Neuronal stem cell (in vitro differentiated cells): ENCODE measurements around the gene UBE2L3.
"Not testable (repeated sequence)": the region's sequence is repeated elsewhere in the genome, so short reads cannot be mapped to it uniquely, and the experiment has no call there.

Source experiments
- DNase-seq: peaks from one replicate; pipeline ENCODE4 v3.0.0-alpha.2; 2013; ENCODE audit warnings: low spot score
- H2AFZ ChIP-seq: one replicate; pipeline ENCODE4 v1.6.1; 2013; ENCODE audit warnings: mild to moderate bottlenecking, low read length, inconsistent platforms
- H2AK5ac ChIP-seq: 2 replicates; pipeline ENCODE4 v1.6.1; 2013; ENCODE audit warnings: low read depth, mild to moderate bottlenecking, inconsistent platforms, low read length, moderate library complexity, mixed read lengths
- H2BK120ac ChIP-seq: 2 replicates; pipeline ENCODE4 v1.6.1; 2013; ENCODE audit warnings: low read depth, mild to moderate bottlenecking, inconsistent platforms, low read length, moderate library complexity, mixed read lengths
- H2BK12ac ChIP-seq: one replicate; pipeline ENCODE4 v1.6.1; 2013; ENCODE audit warnings: low read length, inconsistent platforms
- H2BK15ac ChIP-seq: 2 replicates; pipeline ENCODE4 v1.6.1; 2013; ENCODE audit warnings: mild to moderate bottlenecking, low read length, inconsistent platforms, mixed read lengths
- H2BK5ac ChIP-seq: one replicate; pipeline ENCODE4 v1.6.1; 2013; ENCODE audit warnings: inconsistent platforms, mild to moderate bottlenecking, low read length, moderate library complexity
- H3K14ac ChIP-seq: one replicate; pipeline ENCODE4 v1.6.1; 2013; ENCODE audit warnings: low read length, inconsistent platforms
- H3K18ac ChIP-seq: 2 replicates; pipeline ENCODE4 v1.6.1; 2013; ENCODE audit warnings: low read length, inconsistent platforms
- H3K23ac ChIP-seq: 2 replicates; pipeline ENCODE4 v1.6.1; 2013; ENCODE audit warnings: low read depth, mild to moderate bottlenecking, mixed read lengths, low read length, inconsistent platforms; ENCODE audit not compliant: poor library complexity
- H3K27ac ChIP-seq: replicated peaks from 3 replicates; pipeline ENCODE4 v1.5.1; 2013; ENCODE audit warnings: low read length, inconsistent platforms
- H3K27me3 ChIP-seq, 3 experiments: 2 replicates each; pipeline ENCODE4 v1.6.1; 2013; ENCODE audit warnings: low read length in 3 of 3, mild to moderate bottlenecking in 2 of 3, inconsistent platforms in 1 of 3, low read depth in 1 of 3, mixed read lengths in 1 of 3, moderate library complexity in 1 of 3; ENCODE audit not compliant: control insufficient read depth in 3 of 3, insufficient read depth in 3 of 3
- H3K36me3 ChIP-seq, 2 donors: replicated peaks in 1 of 2; 2 replicates each; pipeline ENCODE4 v1.6.1; 2013; ENCODE audit warnings: low read length in 2 of 2; ENCODE audit not compliant: control insufficient read depth in 2 of 2, insufficient read depth in 2 of 2
- H3K4ac ChIP-seq: 2 replicates; pipeline ENCODE4 v1.6.1; 2013; ENCODE audit warnings: inconsistent platforms, mild to moderate bottlenecking, low read length, moderate library complexity
- H3K4me1 ChIP-seq, 2 donors: 1 replicate in 1 of 2; 2 replicates in 1 of 2; pipeline ENCODE4 v1.6.1; 2013; ENCODE audit warnings: low read length in 2 of 2, low read depth in 1 of 2; ENCODE audit not compliant: control insufficient read depth in 2 of 2, insufficient read depth in 1 of 2
- H3K4me2 ChIP-seq: one replicate; pipeline ENCODE4 v1.6.1; 2013; ENCODE audit warnings: mild to moderate bottlenecking, low read length, inconsistent platforms; ENCODE audit not compliant: insufficient read depth, poor library complexity, severe bottlenecking
- H3K4me3 ChIP-seq, 2 donors: 2 replicates each; pipeline ENCODE4 v1.5.1; 2013; ENCODE audit warnings: low read length in 2 of 2, mild to moderate bottlenecking in 2 of 2, inconsistent platforms in 1 of 2, moderate library complexity in 1 of 2
- H3K79me1 ChIP-seq: one replicate; pipeline ENCODE4 v1.6.1; 2013; ENCODE audit warnings: low read depth, mild to moderate bottlenecking, inconsistent platforms, low read length, moderate library complexity
- H3K9ac ChIP-seq: one replicate; pipeline ENCODE4 v1.6.1; 2013; ENCODE audit warnings: mild to moderate bottlenecking, low read depth, low read length, inconsistent platforms; ENCODE audit not compliant: poor library complexity
- H3K9me3 ChIP-seq, 2 donors: replicated peaks in 1 of 2; 2 replicates each; pipeline versions ENCODE3 to v1.6.1; 2013; ENCODE audit warnings: low read length in 2 of 2, mild to moderate bottlenecking in 2 of 2, inconsistent platforms in 1 of 2, low read depth in 1 of 2, mixed read lengths in 1 of 2, moderate library complexity in 1 of 2; ENCODE audit not compliant: control insufficient read depth in 2 of 2, insufficient read depth in 1 of 2
- H4K8ac ChIP-seq: one replicate; pipeline ENCODE4 v1.6.1; 2013; ENCODE audit warnings: low read depth, mild to moderate bottlenecking, inconsistent platforms, low read length, moderate library complexity
- H4K91ac ChIP-seq: one replicate; pipeline ENCODE4 v1.6.1; 2013; ENCODE audit warnings: low read length, low read depth, mild to moderate bottlenecking, inconsistent platforms; ENCODE audit not compliant: poor library complexity
- WGBS, 2 donors: extraction: QIAGEN DNeasy Blood & Tissue Kit; methylation state at CpG; one replicate each; pipeline ENCODE4 v1.1.7; 2013; ENCODE audit warnings: missing lambda C conversion rate in 2 of 2, mixed read lengths in 1 of 2; ENCODE audit not compliant: insufficient read length in 2 of 2, insufficient replicate concordance in 1 of 2; ENCODE audit errors: extremely low coverage in 2 of 2; 5-methylcytosine and 5-hydroxymethylcytosine counted together

UBE2L3 gene

DNA sequence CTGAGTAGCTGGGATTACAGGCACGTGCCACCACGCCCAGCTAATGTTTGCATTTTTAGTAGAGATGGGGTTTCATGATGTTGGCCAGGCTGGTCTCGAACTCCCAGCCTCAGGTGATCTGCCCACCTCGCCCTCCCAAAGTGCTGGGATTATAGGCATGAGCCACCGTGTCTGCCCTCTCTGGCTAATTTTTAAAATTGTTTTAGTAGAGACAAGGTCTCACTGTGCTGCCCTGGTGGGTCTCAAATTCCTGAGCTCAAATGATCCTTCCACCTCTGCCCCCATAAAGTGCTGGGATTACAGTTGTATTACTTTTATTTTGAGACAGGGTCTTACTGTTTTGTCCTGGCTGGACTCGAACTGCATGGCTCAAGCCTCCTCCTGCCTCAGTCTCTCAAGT, 78.0 kb downstream of the UBE2L3 start:
- H2BK5ac ChIP-seq, H2AFZ ChIP-seq, DNase-seq, H3K14ac ChIP-seq, H3K9ac ChIP-seq, H3K23ac ChIP-seq, H3K9me3 ChIP-seq, H3K18ac ChIP-seq, H2BK120ac ChIP-seq, H2BK15ac ChIP-seq, H3K4ac ChIP-seq, H3K4me3 ChIP-seq, H3K27me3 ChIP-seq, H4K91ac ChIP-seq, H3K4me2 ChIP-seq, H3K27ac ChIP-seq, H4K8ac ChIP-seq, H2AK5ac ChIP-seq, H2BK12ac ChIP-seq: not testable (repeated sequence)
- WGBS, 2 donors = no CpG with 5 or more reads among the region's 6 CpGs
- Histone ChIP-seq H3K36me3 (peaks cover 21 to 47% of the 10 kb centered on the region in 2 donors), H3K4me1 (peaks cover 11 to 16% of the 10 kb centered on the region in 2 donors), H3K79me1 (peaks cover 11% of the 10 kb centered on the region)

DNA sequence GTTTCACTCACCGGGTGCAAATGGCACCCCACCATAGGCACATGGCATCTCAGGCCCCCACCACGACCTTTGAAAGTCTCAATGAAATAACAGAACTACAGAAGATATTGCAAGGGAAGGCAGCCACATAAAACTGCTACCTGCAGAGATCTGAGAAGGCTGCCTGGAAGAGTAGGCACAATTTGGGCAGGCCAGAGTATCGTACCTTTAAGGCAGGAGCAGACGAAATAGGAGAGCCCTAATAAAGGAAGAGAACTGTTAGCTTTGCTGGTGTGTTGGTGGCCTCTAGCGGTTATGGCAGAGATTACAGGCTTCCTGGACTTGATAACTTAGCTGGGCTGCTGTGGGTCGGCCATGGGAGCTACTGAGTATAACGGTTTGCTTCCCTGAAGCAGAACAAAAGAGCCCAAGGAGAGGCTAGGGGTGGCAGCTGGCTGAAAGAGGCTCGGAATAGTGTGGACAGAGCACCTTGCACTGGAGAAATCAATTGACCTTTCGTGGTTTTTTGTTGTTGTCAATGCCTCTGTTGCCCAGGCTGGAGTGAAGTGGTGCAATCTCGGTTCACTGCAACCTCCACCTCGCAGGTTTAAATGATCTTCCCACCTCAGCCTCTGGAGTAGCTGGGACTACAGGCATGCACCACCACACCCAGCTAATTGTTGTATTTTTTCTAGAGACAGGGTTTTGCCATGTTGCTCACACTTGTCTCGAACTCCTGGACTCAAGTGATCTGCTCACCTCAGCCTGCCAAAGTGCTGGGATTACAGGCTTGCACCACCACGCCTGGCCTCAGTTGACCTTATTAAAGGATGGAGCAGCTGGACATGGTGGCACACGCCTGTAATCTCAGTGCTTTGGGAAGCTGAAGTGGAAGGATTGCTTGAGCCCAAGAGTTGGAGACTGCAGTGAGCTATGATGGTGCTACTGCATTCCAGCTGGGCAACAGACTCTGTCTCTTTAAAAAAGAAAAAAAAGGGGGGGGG, 79.4 kb downstream of the UBE2L3 start:
- Histone ChIP-seq H3K9ac (no peak overlapping the region), H3K4me3 (no peak overlapping the region), H3K36me3 (peaks cover 21 to 47% of the 10 kb centered on the region in 2 donors), H3K23ac (peak overlapping the region; percentile 3), H2AK5ac (peak overlapping the region; percentile 56), H2AFZ (no peak overlapping the region), H3K27ac (peak overlapping the region; percentile 36), H2BK15ac (no peak overlapping the region), H3K27me3 (no peaks in the 10 kb centered on the region), H3K18ac (no peak overlapping the region), H3K14ac (no peak overlapping the region), H2BK5ac (peak overlapping the region; percentile 11), H3K4me1 (peaks cover 13% of the 10 kb centered on the region in 2 donors), H3K4me2 (peak overlapping the region; percentile 11), H4K8ac (peak overlapping the region; percentile 65), H4K91ac (no peak overlapping the region), H3K9me3 (no peaks in the 10 kb centered on the region), H2BK12ac (no peak overlapping the region), H3K79me1 (peaks cover 11% of the 10 kb centered on the region), H3K4ac (peak overlapping the region; percentile 66), H2BK120ac (no peak overlapping the region)
- no CpG with 5 or more reads among the region's 14 CpGs for WGBS, 2 donors
- peak; percentile 78 for DNase-seq

DNA sequence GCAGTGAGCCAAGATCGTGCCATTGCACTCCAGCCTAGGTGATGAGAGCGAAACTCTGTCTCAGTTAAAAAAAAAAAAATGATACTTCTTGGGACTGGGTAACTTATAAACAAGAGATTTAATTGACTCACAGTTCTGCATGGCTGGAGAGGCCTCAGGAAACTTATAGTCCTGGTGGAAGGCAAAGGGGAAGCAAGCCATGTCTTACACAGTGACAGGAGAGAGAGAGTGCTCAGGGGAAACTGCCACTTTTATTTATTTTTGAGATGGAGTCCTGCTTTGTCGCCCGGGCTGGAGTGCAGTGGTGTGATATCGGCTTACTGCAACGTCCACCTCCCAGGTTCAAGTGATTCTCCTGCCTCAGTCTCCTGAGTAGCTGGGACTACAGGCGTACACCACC, 82.8 kb downstream of the UBE2L3 start:
- Histone ChIP-seq H3K4me2 (peak overlapping the region; percentile 80), H3K27ac (no peak overlapping the region), H3K4ac (no peak overlapping the region), H2AK5ac (no peak overlapping the region), H2BK15ac (no peak overlapping the region), H2AFZ (no peak overlapping the region), H3K79me1 (peaks cover 20% of the 10 kb centered on the region), H3K9me3 (no peaks in the 10 kb centered on the region), H2BK120ac (no peak overlapping the region), H2BK12ac (no peak overlapping the region), H2BK5ac (no peak overlapping the region), H3K14ac (no peak overlapping the region), H3K18ac (no peak overlapping the region), H3K4me1 (peaks cover 22 to 28% of the 10 kb centered on the region in 2 donors), H4K91ac (no peak overlapping the region), H3K4me3 (peak overlapping the region in 1 of 2 donors; percentile 98), H3K9ac (no peak overlapping the region), H3K36me3 (peaks cover 27 to 53% of the 10 kb centered on the region in 2 donors), H3K23ac (no peak overlapping the region), H3K27me3 (no peaks in the 10 kb centered on the region), H4K8ac (no peak overlapping the region)
- DNase-seq = no peak
- WGBS, 2 donors = no CpG with 5 or more reads among the region's 7 CpGs

DNA sequence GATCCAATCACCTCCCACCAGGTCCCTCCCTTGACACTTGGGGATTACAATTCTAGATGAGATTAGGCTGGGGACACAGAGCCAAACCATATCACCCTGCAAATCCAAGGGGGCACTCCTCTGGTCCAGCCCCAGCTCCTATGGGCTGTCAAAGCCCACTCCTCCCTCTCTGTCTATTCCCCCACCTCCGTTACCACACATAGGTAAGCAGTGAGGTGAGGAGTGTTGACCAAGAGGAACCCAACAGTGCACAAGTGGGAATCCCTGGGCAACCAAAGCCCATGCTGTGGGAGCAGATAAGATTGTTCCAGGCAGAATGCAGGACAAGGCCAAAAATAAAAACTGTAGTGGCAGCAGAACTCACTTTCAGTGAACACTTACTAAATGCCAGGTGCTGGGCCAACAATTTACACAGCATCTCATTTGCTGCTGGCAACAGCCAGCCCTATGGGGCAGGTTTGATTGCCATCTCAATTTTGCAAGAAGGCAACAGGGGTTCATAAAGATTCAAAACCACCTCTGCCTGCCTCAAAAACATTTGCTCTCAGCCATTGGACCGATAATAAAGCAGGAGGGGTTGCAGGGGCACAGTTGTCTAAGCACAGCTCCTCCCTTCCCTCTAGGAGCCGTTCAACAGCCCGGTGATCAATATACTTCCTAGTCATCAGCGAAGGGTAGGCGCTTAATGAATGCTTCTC, 83.5 kb downstream of the UBE2L3 start:
- peaks cover 29 to 54% of the 10 kb centered on the region in 2 donors for H3K36me3 ChIP-seq
- peak overlapping the region; percentile 94 for H3K18ac ChIP-seq
- peak overlapping the region; percentile 90 for H2BK15ac ChIP-seq
- H3K9ac ChIP-seq = peak overlapping the region; percentile 82
- peak overlapping the region; percentile 91 for H2AFZ ChIP-seq
- peak overlapping the region; percentile 40 for H4K91ac ChIP-seq
- peak overlapping the region; percentile 96 for H2BK120ac ChIP-seq
- H3K27ac ChIP-seq = peak overlapping the region; percentile 98
- WGBS, 2 donors = no CpG with 5 or more reads among the region's 6 CpGs
- no peaks in the 10 kb centered on the region for H3K27me3 ChIP-seq
- H3K4ac ChIP-seq = peak overlapping the region; percentile 42
- peak overlapping the region; percentile 85 for H2AK5ac ChIP-seq
- no peaks in the 10 kb centered on the region for H3K9me3 ChIP-seq
- H3K4me3 ChIP-seq = peak overlapping the region; percentile 83 to 98
- H2BK5ac ChIP-seq = peak overlapping the region; percentile 100
- peaks cover 22 to 28% of the 10 kb centered on the region in 2 donors for H3K4me1 ChIP-seq
- H3K4me2 ChIP-seq = peak overlapping the region; percentile 80
- no peak for DNase-seq
- H4K8ac ChIP-seq = no peak overlapping the region
- H3K79me1 ChIP-seq = peaks cover 20% of the 10 kb centered on the region
- peak overlapping the region; percentile 100 for H3K23ac ChIP-seq
- H3K14ac ChIP-seq = no peak overlapping the region
- no peak overlapping the region for H2BK12ac ChIP-seq
